ENCODE results near the gene BLVRA. TPM values are rescaled to one million over a fixed set of nuclear protein-coding genes. Genes with fewer than 3 reads are reported as not detected.

The BLVRA gene
- total RNA-seq, 1 donor from 2014 or later: 19.3 TPM

DNA sequence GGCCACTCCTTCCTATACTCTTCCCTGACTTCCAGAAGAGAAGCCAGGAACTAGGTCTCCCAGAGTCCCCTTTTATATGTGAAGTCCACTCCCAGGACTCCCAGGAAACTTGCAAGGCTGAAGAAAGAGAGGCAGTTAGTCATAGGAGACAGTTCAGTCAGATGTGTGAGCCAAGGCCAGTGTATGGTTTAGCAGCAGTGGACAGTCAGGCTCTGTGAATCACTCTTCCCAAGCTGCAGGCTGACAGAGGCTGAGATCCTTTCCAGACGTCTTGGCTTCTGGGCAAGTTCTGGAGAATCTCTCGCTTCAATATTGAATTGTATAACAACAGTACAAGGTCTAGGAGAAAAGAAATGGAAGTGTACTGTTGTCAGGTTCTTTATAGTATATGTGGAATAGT, 26.9 kb downstream of the BLVRA start:
- H3K36me3 Mint-ChIP-seq: peaks cover 10% of the 10 kb centered on the region
- no peak overlapping the region for H3K4me3 Mint-ChIP-seq
- no peaks in the 10 kb centered on the region for H3K27me3 Mint-ChIP-seq
- peaks cover 6% of the 10 kb centered on the region for H3K4me1 Mint-ChIP-seq (ENCODE audit: unreplicated experiment)
- no peaks in the 10 kb centered on the region for H3K9me3 Mint-ChIP-seq
- TF ChIP-seq, protein P1, sequence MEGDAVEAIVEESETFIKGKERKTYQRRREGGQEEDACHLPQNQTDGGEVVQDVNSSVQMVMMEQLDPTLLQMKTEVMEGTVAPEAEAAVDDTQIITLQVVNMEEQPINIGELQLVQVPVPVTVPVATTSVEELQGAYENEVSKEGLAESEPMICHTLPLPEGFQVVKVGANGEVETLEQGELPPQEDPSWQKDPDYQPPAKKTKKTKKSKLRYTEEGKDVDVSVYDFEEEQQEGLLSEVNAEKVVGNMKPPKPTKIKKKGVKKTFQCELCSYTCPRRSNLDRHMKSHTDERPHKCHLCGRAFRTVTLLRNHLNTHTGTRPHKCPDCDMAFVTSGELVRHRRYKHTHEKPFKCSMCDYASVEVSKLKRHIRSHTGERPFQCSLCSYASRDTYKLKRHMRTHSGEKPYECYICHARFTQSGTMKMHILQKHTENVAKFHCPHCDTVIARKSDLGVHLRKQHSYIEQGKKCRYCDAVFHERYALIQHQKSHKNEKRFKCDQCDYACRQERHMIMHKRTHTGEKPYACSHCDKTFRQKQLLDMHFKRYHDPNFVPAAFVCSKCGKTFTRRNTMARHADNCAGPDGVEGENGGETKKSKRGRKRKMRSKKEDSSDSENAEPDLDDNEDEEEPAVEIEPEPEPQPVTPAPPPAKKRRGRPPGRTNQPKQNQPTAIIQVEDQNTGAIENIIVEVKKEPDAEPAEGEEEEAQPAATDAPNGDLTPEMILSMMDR (conservative IDR thresholded peaks at IDR 0.05): no peak
- DNase-seq (ENCODE audit: extremely low spot score, unreplicated experiment): no peak
- H3K27ac Mint-ChIP-seq: no peak overlapping the region

GRCh38 chr7:43787771-43788170, 29.3 kb downstream of the BLVRA start:
- Mint-ChIP-seq H3K27ac (no peak overlapping the region), H3K27me3 (no peaks in the 10 kb centered on the region)

DNA sequence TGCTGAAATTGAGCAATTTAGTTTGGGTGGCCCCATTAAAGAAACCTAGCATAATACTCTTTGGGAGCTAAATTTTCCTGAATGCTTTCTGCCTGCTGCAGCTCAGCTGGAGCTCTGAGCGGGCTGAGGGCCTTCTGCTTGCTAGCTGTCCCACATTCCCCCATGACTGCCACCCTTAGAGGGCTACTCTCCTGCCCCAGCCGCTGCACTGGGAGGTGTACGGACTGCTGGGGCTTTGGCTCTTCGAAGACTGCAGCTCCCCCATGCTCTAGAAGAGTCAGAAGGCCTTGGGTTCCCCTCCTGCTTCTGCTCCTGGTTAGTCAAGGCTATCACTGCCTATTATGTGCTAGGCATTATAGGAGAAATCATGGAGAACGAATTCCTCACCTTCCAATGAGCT, 31.5 kb downstream of the BLVRA start:
- H3K4me3 Mint-ChIP-seq: no peak overlapping the region
- peaks cover 4% of the 10 kb centered on the region for H3K36me3 Mint-ChIP-seq
- H3K27ac Mint-ChIP-seq: no peak overlapping the region
- H3K9me3 Mint-ChIP-seq: no peaks in the 10 kb centered on the region
- H3K4me1 Mint-ChIP-seq (ENCODE audit: unreplicated experiment): no peaks in the 10 kb centered on the region
- no peak for DNase-seq (ENCODE audit: extremely low spot score, unreplicated experiment)
- TF ChIP-seq, protein P1 (conservative IDR thresholded peaks at IDR 0.05): no peak
- H3K27me3 Mint-ChIP-seq: no peaks in the 10 kb centered on the region

More at GRCh38 chr7:43787771-43788170, 29.3 kb downstream of the BLVRA start:
- no peaks in the 10 kb centered on the region for H3K9me3 Mint-ChIP-seq
- no peak for DNase-seq (ENCODE audit: extremely low spot score, unreplicated experiment)
- peaks cover 4% of the 10 kb centered on the region for H3K36me3 Mint-ChIP-seq
- H3K4me1 Mint-ChIP-seq (ENCODE audit: unreplicated experiment): no peaks in the 10 kb centered on the region
- H3K4me3 Mint-ChIP-seq: no peak overlapping the region
- TF ChIP-seq, protein P1 (conservative IDR thresholded peaks at IDR 0.05): no peak

DNA sequence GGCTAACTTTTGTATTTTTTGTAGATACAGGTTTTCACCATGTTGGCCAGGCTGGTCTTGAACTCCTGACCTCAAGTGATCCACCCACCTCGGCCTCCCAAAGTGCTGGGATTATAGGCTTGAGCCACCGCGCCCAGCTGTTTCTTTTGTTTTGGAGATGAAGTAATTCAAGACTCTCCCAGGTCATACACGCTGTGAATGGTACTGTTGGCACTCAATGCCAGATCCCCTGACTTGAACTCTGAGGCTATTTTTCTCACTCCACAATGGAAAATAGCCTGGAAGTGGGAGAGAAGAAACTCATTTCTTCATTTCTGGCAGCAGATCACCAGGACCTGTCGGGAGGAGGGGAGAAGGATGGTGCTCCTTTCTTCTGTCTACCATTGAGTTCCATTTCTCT, 32.4 kb downstream of the BLVRA start:
- Mint-ChIP-seq H3K27me3 (no peaks in the 10 kb centered on the region), H3K9me3 (no peaks in the 10 kb centered on the region), H3K36me3 (peaks cover 4% of the 10 kb centered on the region), H3K27ac (no peak overlapping the region), H3K4me1 (ENCODE audit: unreplicated experiment) (no peaks in the 10 kb centered on the region), H3K4me3 (no peak overlapping the region)
- DNase-seq (ENCODE audit: extremely low spot score, unreplicated experiment): no peak
- TF ChIP-seq, protein P1 (conservative IDR thresholded peaks at IDR 0.05): no peak

- Mint-ChIP-seq H3K27me3 (no peaks in the 10 kb centered on the region), H3K4me3 (no peak overlapping the region), H3K36me3 (peaks cover 4% of the 10 kb centered on the region), H3K9me3 (no peaks in the 10 kb centered on the region), H3K4me1 (ENCODE audit: unreplicated experiment) (no peaks in the 10 kb centered on the region), H3K27ac (no peak overlapping the region)
- DNase-seq (ENCODE audit: extremely low spot score, unreplicated experiment): no peak
- TF ChIP-seq, protein P1 (conservative IDR thresholded peaks at IDR 0.05): no peak
Observed at GRCh38 chr7:43791665-43792064, 33.2 kb downstream of the BLVRA start.

Measured in type B pancreatic cell (in vitro differentiated cells).